CD14-positive monocyte (primary cell): ENCODE data around the gene INTS15. TPM values are rescaled to one million over a fixed set of nuclear protein-coding genes. Genes with fewer than 3 reads are reported as not detected.
"Not testable (repeated sequence)": the region's sequence is repeated elsewhere in the genome, so short reads cannot be mapped to it uniquely, and the experiment has no call there.

Experiments used
- DNase-seq, 3 donors: peaks; one replicate each; pipeline ENCODE4 v3.0.0-alpha.2; 2011 to 2022
- H2AFZ ChIP-seq: 2 replicates; pipeline ENCODE4 v1.6.0; 2012; ENCODE audit warnings: mild to moderate bottlenecking, low read depth, low read length, inconsistent platforms; ENCODE audit not compliant: insufficient read depth, poor library complexity, severe bottlenecking
- H3K27ac ChIP-seq, 2 donors: 1 replicate in 1 of 2; 2 replicates in 1 of 2; pipeline ENCODE4 v1.5.1; 2012 to 2013; ENCODE audit warnings: low read length in 2 of 2, control low read depth in 1 of 2, inconsistent platforms in 1 of 2, low read depth in 1 of 2, mild to moderate bottlenecking in 1 of 2
- H3K27me3 ChIP-seq, 2 donors: one replicate each; pipeline versions ENCODE4 v1.6.0 to v1.6.1; 2011 to 2013; ENCODE audit warnings: low read length in 2 of 2; ENCODE audit not compliant: control insufficient read depth in 2 of 2, insufficient read depth in 2 of 2
- H3K36me3 ChIP-seq, 2 donors: replicated peaks in 1 of 2; 1 replicate in 1 of 2; 2 replicates in 1 of 2; pipeline versions ENCODE4 v1.5.1 to v1.6.1; 2012 to 2013; ENCODE audit warnings: low read length in 2 of 2, control low read depth in 1 of 2, inconsistent platforms in 1 of 2, mild to moderate bottlenecking in 1 of 2; ENCODE audit not compliant: insufficient read depth in 2 of 2, control insufficient read depth in 1 of 2
- H3K4me1 ChIP-seq, 2 donors: 1 replicate in 1 of 2; 2 replicates in 1 of 2; pipeline versions ENCODE4 v1.5.1 to v1.6.1; 2012 to 2013; ENCODE audit warnings: low read length in 2 of 2, control low read depth in 1 of 2, inconsistent platforms in 1 of 2, mild to moderate bottlenecking in 1 of 2, moderate library complexity in 1 of 2; ENCODE audit not compliant: insufficient read depth in 2 of 2, control insufficient read depth in 1 of 2
- H3K4me2 ChIP-seq: replicated peaks from 2 replicates; pipeline ENCODE3; 2012; ENCODE audit warnings: low read length, moderate library complexity, mild to moderate bottlenecking; ENCODE audit not compliant: poor library complexity, severe bottlenecking; ENCODE audit errors: extremely low read depth
- H3K4me3 ChIP-seq, 3 experiments: fragments of 200-600 bp in 1 of 3; sonication (generic) in 1 of 3; replicated peaks in 1 of 3; 1 replicate in 2 of 3; 2 replicates in 1 of 3; pipeline ENCODE4 v1.5.1; 2011 to 2013; ENCODE audit warnings: low read length in 3 of 3, mild to moderate bottlenecking in 3 of 3, control low read depth in 2 of 3, low read depth in 2 of 3, inconsistent platforms in 1 of 3, moderate library complexity in 1 of 3
- H3K79me2 ChIP-seq: 2 replicates; pipeline ENCODE4 v1.6.0; 2012; ENCODE audit warnings: mild to moderate bottlenecking, control low read depth, inconsistent platforms, low read length, moderate library complexity; ENCODE audit not compliant: insufficient read depth
- H3K9ac ChIP-seq: 2 replicates; pipeline ENCODE4 v1.6.0; 2017; ENCODE audit warnings: low read length, mild to moderate bottlenecking; ENCODE audit not compliant: insufficient read depth, poor library complexity, severe bottlenecking
- H3K9me3 ChIP-seq, 2 donors: replicated peaks in 1 of 2; 1 replicate in 1 of 2; 2 replicates in 1 of 2; pipeline versions ENCODE4 v1.5.1 to v1.6.1; 2012 to 2013; ENCODE audit warnings: low read length in 2 of 2, control low read depth in 1 of 2; ENCODE audit not compliant: control insufficient read depth in 1 of 2, insufficient read depth in 1 of 2
- H4K20me1 ChIP-seq: 2 replicates; pipeline ENCODE4 v1.6.0; 2012; ENCODE audit warnings: mild to moderate bottlenecking, low read length, control low read depth, moderate library complexity; ENCODE audit not compliant: insufficient read depth
- H3K27ac Mint-ChIP-seq, 7 donors: one replicate each; pipeline ENCODE4 v1.8.0; 2020; ENCODE audit warnings: mild to moderate bottlenecking in 7 of 7, mixed read lengths in 7 of 7, moderate library complexity in 6 of 7, inconsistent platforms in 2 of 7
- H3K27me3 Mint-ChIP-seq, 3 donors: one replicate each; pipeline ENCODE4 v1.8.0; 2021 to 2022; ENCODE audit warnings: low read depth in 3 of 3, mild to moderate bottlenecking in 3 of 3, mixed read lengths in 3 of 3, moderate library complexity in 3 of 3, inconsistent platforms in 1 of 3
- H3K36me3 Mint-ChIP-seq, 2 donors: one replicate each; pipeline ENCODE4 v1.8.0; 2020; ENCODE audit warnings: mixed read lengths in 2 of 2, inconsistent platforms in 1 of 2, mild to moderate bottlenecking in 1 of 2
- H3K4me1 Mint-ChIP-seq: one replicate; pipeline ENCODE4 v1.8.0; 2020; ENCODE audit warnings: mild to moderate bottlenecking, mixed read lengths
- H3K4me3 Mint-ChIP-seq, 2 donors: one replicate each; pipeline ENCODE4 v1.8.0; 2020; ENCODE audit warnings: mild to moderate bottlenecking in 2 of 2, mixed read lengths in 2 of 2, moderate library complexity in 1 of 2
- H3K9me3 Mint-ChIP-seq, 7 donors: one replicate each; pipeline ENCODE4 v1.8.0; 2020 to 2022; ENCODE audit warnings: mixed read lengths in 7 of 7, mild to moderate bottlenecking in 6 of 7, moderate library complexity in 6 of 7, inconsistent platforms in 2 of 7
- CTCF ChIP-seq: fragments of 200-600 bp; IDR thresholded peaks from one replicate; pipeline ENCODE4 v1.8.0; 2022; ENCODE audit warnings: antibody characterized with exemption, mild to moderate bottlenecking
- WGBS: methylation state at CpG from one replicate; pipeline ENCODE4 v1.1.5; 2013; ENCODE audit warnings: missing lambda C conversion rate; ENCODE audit not compliant: insufficient coverage; 5-methylcytosine and 5-hydroxymethylcytosine counted together
- intact Hi-C, 2 donors: fragments of 100-400 bp; cut with micrococcal nuclease; formaldehyde crosslinking; loops; one replicate each; pipeline versions ENCODE4 v1.15.0 to v1.15.1; 2023
- polyA plus RNA-seq, 3 donors: library from polyadenylated mRNA; depleted of rRNA in 1 of 3; unstranded in 2 of 3; stranded (reverse) in 1 of 3; fragments of 300-500 nt in 2 of 3; fragments of >200 nt in 1 of 3; fragmentation: Illumina TruSeq in 2 of 3; gene quantifications; 1 replicate in 2 of 3; 2 replicates in 1 of 3; pipeline ENCODE4 v1.2.3, GENCODE V29; 2012 to 2021

INTS15 gene
- polyA plus RNA-seq, 3 donors = 16.9 to 32.7 (median 17.2) TPM

- Histone ChIP-seq H4K20me1 (no peaks in the 10 kb centered on the region), H3K4me2 (no peak overlapping the region), H3K9ac (no peak overlapping the region), H3K9me3 (no peaks in the 10 kb centered on the region), H3K27me3 (no peaks in the 10 kb centered on the region), H3K79me2 (peaks cover 2% of the 10 kb centered on the region), H3K27ac (no peak overlapping the region), H3K36me3 (peaks cover under 1 to 3% of the 10 kb centered on the region in 2 donors), H3K4me1 (peaks cover 12 to 14% of the 10 kb centered on the region in 2 donors), H3K4me3 (no peak overlapping the region), H2AFZ (no peak overlapping the region)
- Mint-ChIP-seq H3K4me1 (peaks cover 18% of the 10 kb centered on the region), H3K27ac (peak overlapping the region in 1 of 7 donors; percentile 45), H3K9me3 (peaks cover 0 to 4% (median 0%) of the 10 kb centered on the region in 7 donors), H3K36me3 (peaks cover 2 to 15% of the 10 kb centered on the region in 2 donors), H3K27me3 (peaks cover 4 to 15% (median 4%) of the 10 kb centered on the region in 3 donors), H3K4me3 (no peak overlapping the region)
- intact Hi-C loops = no loop called here
- TF ChIP-seq CTCF = no peak
- no peak for DNase-seq
- 93% methylated on average over 6 of the region's 9 CpGs for WGBS
Observed at GRCh38 chr7:6575281-6576023, 14.4 kb upstream of the INTS15 start.

GRCh38 chr7:6576024-6576866 is 13.6 kb upstream of the INTS15 start:
- H3K36me3 ChIP-seq = peaks cover 8 to 11% of the 10 kb centered on the region in 2 donors
- Mint-ChIP-seq H3K27me3 (peaks cover 4 to 15% (median 4%) of the 10 kb centered on the region in 3 donors), H3K9me3 (peaks cover 0 to 4% (median 0%) of the 10 kb centered on the region in 7 donors), H3K4me3 (no peak overlapping the region), H3K36me3 (peaks cover 10 to 23% of the 10 kb centered on the region in 2 donors), H3K4me1 (peaks cover 18% of the 10 kb centered on the region), H3K27ac (peak overlapping the region in 5 of 7 donors; percentile 28 to 88 (median 50))
- intact Hi-C loops = no loop called here
- DNase-seq = no peak
- no peak overlapping the region for H3K9ac ChIP-seq
- H3K9me3 ChIP-seq = no peaks in the 10 kb centered on the region
- H3K4me2 ChIP-seq = peak overlapping the region; percentile 87
- H2AFZ ChIP-seq = peak overlapping the region; percentile 25
- no peaks in the 10 kb centered on the region for H3K27me3 ChIP-seq
- peak overlapping the region; percentile 56 to 86 (median 85) for H3K4me3 ChIP-seq
- no peaks in the 10 kb centered on the region for H4K20me1 ChIP-seq
- TF ChIP-seq CTCF = no peak
- 76% methylated on average over 9 of the region's 14 CpGs for WGBS
- peaks cover 12 to 14% of the 10 kb centered on the region in 2 donors for H3K4me1 ChIP-seq
- H3K79me2 ChIP-seq = peaks cover 2% of the 10 kb centered on the region
- H3K27ac ChIP-seq = no peak overlapping the region

GRCh38 chr7:6576867-6577368 is 12.9 kb upstream of the INTS15 start:
- Histone ChIP-seq H3K4me2 (peak overlapping the region; percentile 87), H3K4me3 (peak overlapping the region; percentile 56 to 86 (median 85)), H3K27ac (peak overlapping the region in 1 of 2 donors; percentile 92), H3K4me1 (peaks cover 12 to 14% of the 10 kb centered on the region in 2 donors), H2AFZ (peak overlapping the region; percentile 95), H3K9ac (peak overlapping the region; percentile 89), H3K36me3 (peaks cover 14 to 17% of the 10 kb centered on the region in 2 donors)
- H3K9me3 ChIP-seq, DNase-seq, H4K20me1 ChIP-seq, H3K9me3 Mint-ChIP-seq, H3K79me2 ChIP-seq, H3K27me3 ChIP-seq, intact Hi-C loops: not testable (repeated sequence)
- H3K27me3 Mint-ChIP-seq = peaks cover 2 to 14% (median 3%) of the 10 kb centered on the region in 3 donors
- H3K4me3 Mint-ChIP-seq = peak overlapping the region; percentile 65 to 84
- peaks cover 17 to 30% of the 10 kb centered on the region in 2 donors for H3K36me3 Mint-ChIP-seq
- H3K4me1 Mint-ChIP-seq = peaks cover 18% of the 10 kb centered on the region
- H3K27ac Mint-ChIP-seq = peak overlapping the region in 3 of 7 donors; percentile 45 to 88 (median 86)
- WGBS = 0% methylated on average over 6 of the region's 14 CpGs
